Erythroblast (primary cell): ENCODE data around the gene MOV10L1.
"Not testable (repeated sequence)": the region's sequence is repeated elsewhere in the genome, so short reads cannot be mapped to it uniquely, and the experiment has no call there.

Experiments used
- DNase-seq, 2 experiments: peaks; one replicate each; lab custom pipeline; 2025; lab: John Stamatoyannopoulos, UW
- GATA1 ChIP-seq: IDR thresholded peaks from 2 replicates; pipeline ENCODE4 v1.6.1; 2011; ENCODE audit warnings: low read depth, mild to moderate bottlenecking, control low read depth, low read length, moderate library complexity
- POLR2A ChIP-seq: IDR thresholded peaks from 2 replicates; pipeline ENCODE4 v1.6.1; 2011; ENCODE audit warnings: mild to moderate bottlenecking, low read length

Gene MOV10L1

GRCh38 chr22:50117168-50117762 lies 27.5 kb downstream of the MOV10L1 start:
- TF ChIP-seq POLR2A: no peak
- TF ChIP-seq GATA1: no peak
- no peak for DNase-seq

- TF ChIP-seq POLR2A (no peak), GATA1 (no peak)
- no peak for DNase-seq
Observed at GRCh38 chr22:50118129-50118528, 28.3 kb downstream of the MOV10L1 start.

- TF ChIP-seq POLR2A: no peak
- TF ChIP-seq GATA1: no peak
- peak; percentile 94 to 95 for DNase-seq
Observed at GRCh38 chr22:50118557-50119168, 28.9 kb downstream of the MOV10L1 start.

GRCh38 chr22:50119169-50119767 lies 29.5 kb downstream of the MOV10L1 start:
- peak in 1 of 2 experiments; percentile 42 for DNase-seq
- no peak for TF ChIP-seq POLR2A

- TF ChIP-seq GATA1 (no peak), POLR2A (no peak)
- no peak for DNase-seq
Observed at GRCh38 chr22:50119768-50120251, 30.0 kb downstream of the MOV10L1 start.

GRCh38 chr22:50121202-50121740 lies 31.5 kb downstream of the MOV10L1 start:
- TF ChIP-seq POLR2A (no peak), GATA1 (no peak)
- DNase-seq: no peak

GRCh38 chr22:50123119-50123518 lies 33.3 kb downstream of the MOV10L1 start:
- TF ChIP-seq POLR2A (no peak), GATA1 (no peak)
- no peak for DNase-seq

GRCh38 chr22:50125029-50125428 lies 35.2 kb downstream of the MOV10L1 start:
- DNase-seq: no peak
- no peak for TF ChIP-seq GATA1
- TF ChIP-seq POLR2A: no peak

- TF ChIP-seq GATA1 (no peak), POLR2A (no peak)
- DNase-seq: no peak
Observed at GRCh38 chr22:50129121-50129736, 39.4 kb downstream of the MOV10L1 start.

GRCh38 chr22:50131894-50132293 lies 42.1 kb downstream of the MOV10L1 start:
- no peak for DNase-seq
- TF ChIP-seq GATA1 (no peak), POLR2A (no peak)

- TF ChIP-seq POLR2A (no peak), GATA1 (no peak)
- no peak for DNase-seq
Observed at GRCh38 chr22:50134481-50134880, 44.7 kb downstream of the MOV10L1 start.

- no peak for DNase-seq
- TF ChIP-seq POLR2A (no peak), GATA1 (no peak)
Observed at GRCh38 chr22:50136581-50137015, 46.8 kb downstream of the MOV10L1 start.

GRCh38 chr22:50137277-50137676 lies 47.5 kb downstream of the MOV10L1 start:
- not testable (repeated sequence) for DNase-seq

- TF ChIP-seq POLR2A (no peak), GATA1 (no peak)
- DNase-seq: no peak
Observed at GRCh38 chr22:50138041-50138440, 48.2 kb downstream of the MOV10L1 start.

GRCh38 chr22:50138988-50139387 lies 49.2 kb downstream of the MOV10L1 start:
- no peak for DNase-seq
- TF ChIP-seq POLR2A: no peak
- no peak for TF ChIP-seq GATA1
